ENCODE results near the gene ERICH2.

- no peak for TF ChIP-seq CTCF (IDR thresholded peaks at IDR 0.05)
- no peak for TF ChIP-seq POLR2A (IDR thresholded peaks at IDR 0.05)
Observed at GRCh38 chr2:170778900-170779299, 8.7 kb downstream of the ERICH2 start.
